RWPE2 (cell line): ENCODE data around the gene MRPL44.

Experiments
- ATAC-seq: fragments of 200-7000 bp; cut with Tn5 transposase; 3 replicates; pipeline ENCODE4 v1.9.1; 2021; ENCODE audit warnings: low read depth
- DNase-seq: peaks from one replicate; pipeline ENCODE4 v3.0.0-alpha.2; 2020; ENCODE audit warnings: low spot score
- H3K27ac ChIP-seq: fragments of 450-650 bp; 2 replicates; pipeline ENCODE4 v1.5.1; 2017; ENCODE audit warnings: mild to moderate bottlenecking; ENCODE audit not compliant: poor library complexity, severe bottlenecking
- H3K27me3 ChIP-seq: fragments of 250-450 bp; sonication (Bioruptor Pico); 2 replicates; pipeline ENCODE4 v1.5.1; 2021; ENCODE audit warnings: mild to moderate bottlenecking, moderate library complexity; ENCODE audit not compliant: insufficient read depth, poor library complexity, severe bottlenecking
- H3K36me3 ChIP-seq: fragments of 250-450 bp; sonication (Bioruptor Pico); 2 replicates; pipeline ENCODE4 v1.5.1; 2020; ENCODE audit warnings: low read depth, mild to moderate bottlenecking, moderate library complexity
- H3K4me1 ChIP-seq: fragments of 250-450 bp; sonication (Bioruptor Pico); 2 replicates; pipeline ENCODE4 v1.5.1; 2021; ENCODE audit warnings: mild to moderate bottlenecking, moderate library complexity; ENCODE audit not compliant: insufficient read depth, poor library complexity, severe bottlenecking
- H3K4me3 ChIP-seq: fragments of 250-450 bp; sonication (Bioruptor Pico); 2 replicates; pipeline ENCODE4 v1.5.1; 2021; ENCODE audit warnings: mild to moderate bottlenecking, moderate library complexity; ENCODE audit not compliant: severe bottlenecking
- H3K9me3 ChIP-seq: fragments of 250-450 bp; sonication (Bioruptor Pico); 2 replicates; pipeline ENCODE4 v1.5.1; 2021; ENCODE audit warnings: mild to moderate bottlenecking, moderate library complexity; ENCODE audit not compliant: severe bottlenecking
- TF ChIP-seq, protein P1 (sequence below): fragments of 450-650 bp; IDR thresholded peaks from one replicate; pipeline ENCODE4 v1.5.1; 2017; ENCODE audit warnings: mild to moderate bottlenecking, moderate library complexity; ENCODE audit not compliant: poor library complexity, severe bottlenecking

MRPL44 gene

GRCh38 chr2:223957092-223957851 lies at the start of gene MRPL44:
TSS of gene MRPL44 (plus strand) at chr2:223957463. CDS start at chr2:223957473, 10 bp downstream.
- Histone ChIP-seq H3K4me3 (peak within 1 kb of the TSS; percentile 76), H3K27me3 (no peaks in the 10 kb centered on the region), H3K9me3 (no peaks in the 10 kb centered on the region), H3K36me3 (peaks cover 38% of the 10 kb centered on the region), H3K27ac (peak within 1 kb of the TSS; percentile 38), H3K4me1 (peaks cover 41% of the 10 kb centered on the region)
- ATAC-seq (peak; percentile 97), DNase-seq (peak; percentile 91)
- TF ChIP-seq, protein P1, sequence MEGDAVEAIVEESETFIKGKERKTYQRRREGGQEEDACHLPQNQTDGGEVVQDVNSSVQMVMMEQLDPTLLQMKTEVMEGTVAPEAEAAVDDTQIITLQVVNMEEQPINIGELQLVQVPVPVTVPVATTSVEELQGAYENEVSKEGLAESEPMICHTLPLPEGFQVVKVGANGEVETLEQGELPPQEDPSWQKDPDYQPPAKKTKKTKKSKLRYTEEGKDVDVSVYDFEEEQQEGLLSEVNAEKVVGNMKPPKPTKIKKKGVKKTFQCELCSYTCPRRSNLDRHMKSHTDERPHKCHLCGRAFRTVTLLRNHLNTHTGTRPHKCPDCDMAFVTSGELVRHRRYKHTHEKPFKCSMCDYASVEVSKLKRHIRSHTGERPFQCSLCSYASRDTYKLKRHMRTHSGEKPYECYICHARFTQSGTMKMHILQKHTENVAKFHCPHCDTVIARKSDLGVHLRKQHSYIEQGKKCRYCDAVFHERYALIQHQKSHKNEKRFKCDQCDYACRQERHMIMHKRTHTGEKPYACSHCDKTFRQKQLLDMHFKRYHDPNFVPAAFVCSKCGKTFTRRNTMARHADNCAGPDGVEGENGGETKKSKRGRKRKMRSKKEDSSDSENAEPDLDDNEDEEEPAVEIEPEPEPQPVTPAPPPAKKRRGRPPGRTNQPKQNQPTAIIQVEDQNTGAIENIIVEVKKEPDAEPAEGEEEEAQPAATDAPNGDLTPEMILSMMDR, result no peak

GRCh38 chr2:223908304-223908998 lies 48.8 kb upstream of the MRPL44 start:
- ATAC-seq (no peak), DNase-seq (no peak)
- TF ChIP-seq, protein P1, result no peak
- Histone ChIP-seq H3K27me3 (no peaks in the 10 kb centered on the region), H3K27ac (no peak overlapping the region), H3K4me1 (peaks cover 3% of the 10 kb centered on the region), H3K36me3 (peaks cover 42% of the 10 kb centered on the region), H3K4me3 (no peak overlapping the region), H3K9me3 (no peaks in the 10 kb centered on the region)

DNA sequence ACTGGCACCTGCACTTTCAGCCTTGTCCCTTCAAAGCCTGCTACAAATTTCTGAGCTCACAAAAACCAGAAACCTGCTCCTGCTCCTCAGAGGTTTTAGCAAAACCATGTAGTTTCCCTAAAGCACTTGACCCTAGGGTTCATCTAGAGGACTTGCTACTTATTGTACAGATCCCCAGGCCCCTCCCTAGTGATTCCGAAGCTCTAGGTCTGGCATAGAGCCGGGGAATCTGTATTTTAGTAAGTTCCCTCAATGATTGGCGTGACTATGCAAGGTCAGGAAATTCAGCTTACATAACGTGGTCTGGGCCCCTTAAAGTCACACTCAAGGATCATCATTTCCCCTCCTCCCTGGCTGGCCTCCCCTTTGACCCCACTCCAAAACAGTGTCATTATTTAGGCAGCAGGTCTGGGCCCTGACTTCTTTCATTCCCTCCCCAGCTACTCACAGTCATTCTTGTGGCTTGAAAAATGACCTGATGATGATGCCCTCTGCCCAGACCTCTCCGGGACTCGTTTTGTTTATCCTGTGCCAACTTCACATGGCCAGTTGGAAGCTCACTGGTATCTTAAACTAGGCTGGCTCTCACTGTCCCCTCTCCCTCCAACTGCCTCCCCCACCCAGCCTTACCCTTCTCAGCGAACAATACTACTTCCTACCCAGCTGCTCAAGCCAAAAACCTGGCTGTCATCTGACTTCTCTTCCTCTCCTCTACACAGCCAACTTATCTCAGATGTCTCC lies 48.1 kb upstream of the MRPL44 start:
- no peak overlapping the region for H3K27ac ChIP-seq
- no peak overlapping the region for H3K4me3 ChIP-seq
- no peaks in the 10 kb centered on the region for H3K9me3 ChIP-seq
- peaks cover 36% of the 10 kb centered on the region for H3K36me3 ChIP-seq
- peaks cover 3% of the 10 kb centered on the region for H3K4me1 ChIP-seq
- TF ChIP-seq, protein P1, result no peak
- DNase-seq, result no peak
- no peaks in the 10 kb centered on the region for H3K27me3 ChIP-seq
- no peak for ATAC-seq

- Histone ChIP-seq H3K4me1 (peaks cover 3% of the 10 kb centered on the region), H3K27me3 (no peaks in the 10 kb centered on the region), H3K4me3 (no peak overlapping the region), H3K9me3 (no peaks in the 10 kb centered on the region), H3K36me3 (peaks cover 32% of the 10 kb centered on the region), H3K27ac (no peak overlapping the region)
- no peak for ATAC-seq
- no peak for DNase-seq
- TF ChIP-seq, protein P1, result no peak
Observed at GRCh38 chr2:223914324-223914723, 42.9 kb upstream of the MRPL44 start.
